AG08395 (cell line): ENCODE data around the gene RXFP4.
"Not testable (repeated sequence)": the region's sequence is repeated elsewhere in the genome, so short reads cannot be mapped to it uniquely, and the experiment has no call there.

ENCODE experiments used
- DNase-seq: peaks from one replicate; pipeline ENCODE4 v3.0.0; 2012; ENCODE audit warnings: mixed read lengths, low spot score

The RXFP4 gene

GRCh38 chr1:155940993-155941844 is at the start of gene RXFP4:
Gene RXFP4 (plus strand): TSS chr1:155941638. CDS start chr1:155941710, 72 bp downstream.
- no peak for DNase-seq

DNA sequence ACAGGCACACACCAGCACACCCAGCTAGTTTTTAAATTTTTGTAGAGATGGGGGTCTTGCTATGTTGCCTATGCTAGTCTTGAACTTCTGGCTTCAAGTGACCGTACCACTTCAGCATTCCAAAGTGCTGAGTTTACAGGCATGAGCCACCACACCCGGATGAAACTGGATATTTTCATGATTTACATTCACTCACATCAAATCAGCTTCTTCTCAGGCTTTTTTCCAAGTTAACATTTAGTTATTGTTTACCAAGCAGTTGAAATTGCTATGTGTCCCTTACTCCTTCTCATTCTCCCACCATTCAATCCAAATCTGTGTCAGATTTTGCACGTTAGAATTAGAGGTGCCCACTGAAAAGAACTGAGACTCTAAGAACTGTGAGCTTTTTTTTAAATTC is 48.6 kb upstream of the RXFP4 start:
- peak; percentile 53 for DNase-seq

DNA sequence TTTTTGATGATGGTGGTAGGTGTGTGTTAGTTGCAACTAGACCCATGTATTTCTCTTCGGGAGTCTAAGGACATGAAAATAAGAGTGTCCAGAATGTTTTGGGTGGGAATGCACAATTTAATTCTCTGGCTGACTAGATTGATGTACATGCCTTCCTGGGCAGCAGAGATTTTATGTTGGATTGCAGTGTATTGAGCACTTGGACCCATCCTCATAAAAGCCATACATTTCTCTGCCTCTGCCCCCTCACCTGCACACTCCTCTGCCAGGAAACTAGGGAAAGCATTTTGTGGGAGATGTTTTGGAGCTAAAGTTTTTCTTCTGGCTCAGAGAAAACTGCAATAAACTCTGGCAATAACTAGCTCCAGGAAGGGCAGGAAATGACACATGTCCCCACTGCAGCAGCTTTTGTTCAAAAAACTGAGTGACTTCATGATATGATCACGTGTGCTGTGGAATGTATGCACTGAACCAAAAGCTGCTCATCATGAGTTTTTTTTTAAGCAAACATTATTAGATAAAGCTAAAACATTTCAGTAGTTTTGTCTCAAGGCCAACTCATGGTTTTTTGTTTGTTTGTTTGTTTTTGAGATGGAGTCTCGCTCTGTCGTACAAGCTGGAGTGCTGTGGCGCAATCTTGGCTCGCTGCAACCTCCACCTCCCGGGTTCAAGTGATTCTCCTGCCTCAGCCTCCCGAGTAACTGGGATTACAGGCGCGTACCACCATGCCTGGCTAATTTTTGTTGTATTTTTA is 47.9 kb upstream of the RXFP4 start:
- DNase-seq, result peak; percentile 92

GRCh38 chr1:155895617-155896016 is 45.8 kb upstream of the RXFP4 start:
- not testable (repeated sequence) for DNase-seq

DNA sequence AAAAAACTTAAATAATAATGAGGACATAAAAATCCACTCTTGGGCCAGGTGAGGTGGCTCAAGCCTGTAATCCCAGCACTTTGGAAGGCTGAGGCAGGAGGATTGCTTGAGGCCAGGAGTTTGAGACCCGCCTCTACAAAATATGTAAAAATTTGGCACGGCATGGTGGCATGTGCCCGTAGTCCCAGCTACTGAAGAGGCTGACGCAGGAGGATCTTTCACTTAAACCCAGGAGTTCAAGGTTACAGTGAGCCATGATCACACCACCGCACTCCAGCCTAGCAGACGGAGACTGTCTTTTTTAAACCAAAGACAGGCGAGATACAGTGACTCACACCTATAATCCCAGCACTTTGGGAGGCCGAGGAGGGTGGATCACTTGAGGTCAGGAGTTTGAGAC is 45.0 kb upstream of the RXFP4 start:
- not testable (repeated sequence) for DNase-seq

DNA sequence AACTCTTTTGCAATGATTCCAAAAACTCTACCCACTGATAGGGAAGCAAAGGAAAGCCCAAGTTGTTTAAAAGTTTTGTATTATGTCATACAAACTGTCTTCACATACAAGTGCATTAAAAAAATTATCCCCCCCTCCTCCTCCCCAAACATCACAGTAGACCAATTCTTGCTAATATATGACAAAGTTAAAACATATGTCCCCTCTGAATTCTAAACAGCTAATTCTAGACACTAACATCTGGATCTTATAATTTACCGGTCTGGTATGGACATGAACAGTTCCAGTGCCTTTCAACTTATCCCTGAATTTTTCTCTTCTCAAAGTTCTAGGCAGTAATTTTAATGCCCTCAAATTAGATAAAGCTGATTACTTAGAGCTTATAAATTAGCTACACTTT is 43.7 kb upstream of the RXFP4 start:
- no peak for DNase-seq

DNA sequence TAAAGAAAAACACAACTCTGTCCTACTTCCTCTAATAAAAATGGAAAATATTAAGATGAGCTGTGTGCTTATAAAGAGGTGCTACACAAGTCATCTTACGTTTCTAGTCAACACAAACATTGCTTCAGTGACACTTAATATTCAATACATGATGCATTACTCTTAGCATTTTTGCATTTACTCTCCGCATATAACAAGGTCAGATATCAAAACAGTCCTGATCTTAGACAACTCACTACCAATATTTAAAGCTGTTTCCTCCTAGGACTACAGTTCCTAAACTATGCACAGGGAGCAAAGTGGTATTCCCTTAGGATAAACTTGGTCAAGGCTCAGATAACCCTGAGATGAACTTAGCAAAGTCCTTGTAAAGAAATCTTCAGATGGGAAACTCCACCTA is 42.5 kb upstream of the RXFP4 start:
- DNase-seq, result no peak

GRCh38 chr1:155899683-155900082 is 41.8 kb upstream of the RXFP4 start:
- DNase-seq, result no peak

- DNase-seq, result no peak
These were observed 41.3 kb upstream of the RXFP4 start for GRCh38 chr1:155900161-155900560.

DNA sequence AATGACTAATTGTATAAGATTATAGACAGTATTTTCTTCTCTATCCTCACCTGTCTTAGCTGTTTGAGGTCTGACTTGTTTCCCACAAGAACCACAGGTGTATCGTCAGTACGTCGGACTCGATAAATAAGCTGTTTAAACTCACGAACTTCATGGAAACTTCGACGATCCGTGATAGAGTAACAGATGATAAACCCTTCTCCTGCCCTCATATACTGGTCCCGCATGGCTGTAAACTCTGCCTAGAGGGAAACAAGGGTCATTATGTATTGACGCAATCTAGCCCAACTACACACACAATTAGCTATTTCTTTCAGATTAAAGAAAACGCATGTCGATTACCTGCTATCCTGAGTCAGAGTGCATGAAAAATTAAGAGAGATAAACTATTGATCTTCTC is 37.2 kb upstream of the RXFP4 start:
- no peak for DNase-seq

GRCh38 chr1:155909894-155910293 is 31.5 kb upstream of the RXFP4 start:
- peak; percentile 14 for DNase-seq

GRCh38 chr1:155910621-155911121 is 30.8 kb upstream of the RXFP4 start:
- peak; percentile 17 for DNase-seq

DNA sequence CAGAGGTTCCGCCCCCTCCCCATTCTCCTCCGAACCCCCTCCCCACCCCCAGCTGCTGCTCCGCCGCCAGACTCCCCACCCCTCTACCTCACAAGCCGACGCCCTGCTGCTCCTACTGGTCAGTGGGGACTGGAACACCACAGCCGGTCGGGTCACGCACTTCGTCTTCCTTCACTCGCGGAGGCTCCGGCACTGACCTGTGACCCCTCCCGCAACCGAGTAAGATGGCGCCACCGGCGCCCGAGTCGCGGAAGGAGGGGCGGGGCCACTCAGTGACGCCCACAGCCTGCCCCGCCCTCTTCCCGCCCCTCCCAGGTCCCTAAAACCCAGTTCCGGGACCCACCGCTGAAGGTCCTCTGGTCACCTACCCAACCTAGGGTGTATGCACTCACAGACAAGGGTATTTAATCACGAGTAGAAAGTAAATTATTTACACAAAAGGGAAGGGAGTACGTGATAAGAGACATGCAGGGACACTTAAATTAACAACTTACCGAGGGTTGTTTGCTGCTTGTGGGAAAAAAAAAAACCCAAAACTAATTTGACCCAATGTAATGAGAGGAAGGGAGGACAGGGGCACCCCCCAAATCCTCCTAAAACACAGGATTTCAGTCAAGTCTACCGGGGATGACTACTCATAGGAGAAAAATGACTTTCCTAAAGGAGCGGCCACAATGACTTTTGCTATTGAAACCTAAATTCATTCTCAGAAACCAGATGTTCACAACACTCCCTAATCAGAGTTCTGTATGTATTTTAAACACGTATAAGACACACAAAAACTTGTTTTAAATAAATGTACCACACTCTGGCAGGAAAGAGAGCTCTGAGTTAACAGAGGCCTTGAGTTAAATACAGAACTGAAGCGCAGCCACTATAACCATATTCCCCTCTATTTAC is 30.0 kb upstream of the RXFP4 start, which contains the start of gene RIT1:
Gene RIT1 (minus strand): TSS at position 194 of the 900 bp plus-strand sequence. CDS start 588 bp downstream, outside the sequence.
- DNase-seq, result peak; percentile 91

DNA sequence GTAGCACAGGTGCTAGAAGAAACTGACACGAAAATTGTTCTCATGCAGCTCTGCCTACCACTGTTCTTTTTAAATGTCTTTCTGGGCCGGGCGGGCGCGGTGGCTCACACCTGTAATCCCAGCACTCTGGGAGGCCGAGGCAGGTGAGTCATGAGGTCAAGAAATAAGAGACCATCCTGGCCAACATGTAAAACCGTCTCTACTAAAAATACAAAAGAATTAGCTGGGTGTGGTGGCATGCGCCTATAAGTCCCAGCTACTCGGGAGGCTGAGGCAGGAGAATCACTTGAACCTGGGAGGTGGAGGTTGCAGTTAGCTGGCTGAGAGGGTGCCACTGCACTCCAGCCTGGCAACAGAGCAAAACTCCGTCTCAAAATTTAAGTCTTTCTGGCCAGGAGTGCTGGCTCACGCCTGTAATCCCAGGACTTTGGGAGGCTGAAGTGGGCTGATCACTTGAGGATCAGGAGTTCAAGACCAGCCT is 29.3 kb upstream of the RXFP4 start:
- DNase-seq, result no peak

DNA sequence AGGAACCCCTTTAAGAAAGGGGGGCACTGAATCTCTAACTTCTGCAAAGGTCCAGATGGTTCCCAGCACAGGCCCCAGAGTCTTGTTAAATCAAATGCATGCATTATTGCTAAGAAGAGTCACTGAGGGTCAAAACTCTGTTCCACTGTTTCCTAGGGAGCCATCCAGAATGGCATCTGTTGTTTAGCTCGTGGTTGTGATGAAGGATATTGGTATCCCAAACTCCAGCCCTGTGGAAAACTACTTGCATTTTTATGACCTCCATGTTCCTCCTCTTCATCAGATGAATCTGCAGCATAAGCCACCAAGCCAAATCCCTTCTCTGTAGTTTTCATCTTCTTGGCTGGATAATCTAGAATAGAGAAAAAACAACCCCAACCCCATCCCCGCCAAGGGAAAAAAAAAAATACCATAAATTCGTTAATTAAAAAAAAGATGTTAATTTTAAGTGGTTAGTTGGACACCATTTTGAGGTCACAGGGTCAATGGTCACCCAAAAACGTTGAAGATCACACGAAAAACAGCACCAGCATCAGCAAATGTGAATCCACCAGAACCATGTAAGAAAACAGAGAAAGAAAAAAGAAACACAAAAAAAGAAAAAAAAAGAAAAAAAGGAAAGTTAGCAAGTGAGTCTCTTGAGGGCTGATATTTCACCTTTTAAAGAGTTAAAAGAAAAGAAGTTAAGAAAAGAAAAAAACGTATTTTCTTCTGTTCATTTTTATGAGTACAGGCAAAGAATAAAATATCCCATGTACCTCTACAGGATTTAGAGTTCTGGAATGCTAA is 27.3 kb upstream of the RXFP4 start:
- DNase-seq, result peak; percentile 37

DNA sequence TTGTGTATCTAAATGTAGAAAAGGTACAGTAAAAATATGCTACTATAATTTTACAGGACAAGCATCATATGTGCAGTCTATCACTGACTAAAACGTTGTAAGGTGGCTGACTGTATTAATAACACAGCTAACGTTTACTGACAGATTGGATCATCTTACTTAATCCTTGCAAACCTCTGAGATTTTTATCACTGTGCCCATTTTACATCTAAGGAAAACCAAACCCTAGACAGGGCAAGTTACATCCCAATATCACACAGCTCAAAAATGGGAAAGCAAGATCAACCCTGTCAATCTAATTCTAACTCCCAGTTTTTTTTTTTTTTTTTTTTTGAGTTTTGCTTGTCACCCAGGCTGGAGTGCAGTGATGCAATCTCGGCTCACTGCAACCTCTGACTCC is 22.8 kb upstream of the RXFP4 start:
- no peak for DNase-seq

DNA sequence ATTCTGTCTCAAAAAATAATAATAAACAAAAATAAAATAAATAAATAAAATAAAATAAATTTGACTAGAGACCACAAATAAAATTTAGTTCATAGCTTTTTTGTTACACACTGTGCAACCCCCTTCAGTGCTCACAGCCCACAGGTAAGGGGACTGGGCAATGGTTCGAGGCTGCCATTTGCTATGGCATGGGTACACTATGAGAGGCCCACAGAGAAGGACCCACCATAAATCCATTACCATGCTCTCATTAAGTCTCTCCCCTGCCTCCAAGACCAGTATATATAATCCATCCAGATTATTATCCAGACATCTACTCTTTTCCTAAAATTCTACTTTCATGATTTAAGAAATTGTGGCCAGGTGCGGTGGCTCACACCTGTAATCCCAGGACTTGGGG is 21.6 kb upstream of the RXFP4 start:
- DNase-seq, result no peak

DNA sequence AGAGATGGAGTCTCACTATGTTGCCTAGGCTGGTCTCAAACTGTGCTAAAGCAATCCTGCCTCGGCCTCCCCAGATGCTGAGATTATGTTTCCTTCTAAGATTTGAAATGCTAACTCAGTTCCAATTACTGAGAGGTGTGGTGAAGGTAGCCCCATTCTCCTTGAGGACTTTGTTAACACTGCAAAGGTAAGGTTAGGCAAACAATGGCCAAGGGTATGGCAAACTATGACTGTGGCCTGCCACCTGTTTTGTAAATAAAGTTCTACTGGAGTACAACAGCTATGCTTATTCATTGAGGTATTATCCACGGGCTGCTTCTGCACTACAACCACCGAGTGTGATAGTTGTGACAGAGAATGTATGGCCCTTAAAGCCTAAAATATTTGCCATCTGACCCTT is 20.7 kb upstream of the RXFP4 start:
- no peak for DNase-seq

DNA sequence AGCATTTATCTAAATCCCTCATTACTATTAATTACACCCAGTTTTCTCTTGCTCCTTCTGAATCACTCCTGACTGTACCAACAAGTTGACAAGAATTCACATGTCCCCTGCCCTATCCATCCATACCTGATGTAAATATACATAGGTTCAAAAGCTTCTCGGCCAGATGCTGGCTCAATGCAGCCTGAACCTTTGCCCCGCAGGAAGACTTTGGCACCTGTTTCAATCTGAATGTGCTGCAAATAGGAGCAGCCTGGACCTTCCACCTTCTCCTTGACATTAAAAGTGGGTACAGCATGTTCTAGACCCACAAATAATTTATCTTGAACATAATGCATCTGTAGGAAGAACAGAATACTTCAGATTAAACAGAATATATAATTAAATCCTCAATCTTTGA is 15.9 kb upstream of the RXFP4 start:
- DNase-seq, result no peak

- no peak for DNase-seq
These were observed 12.4 kb upstream of the RXFP4 start for GRCh38 chr1:155929057-155929456.

DNA sequence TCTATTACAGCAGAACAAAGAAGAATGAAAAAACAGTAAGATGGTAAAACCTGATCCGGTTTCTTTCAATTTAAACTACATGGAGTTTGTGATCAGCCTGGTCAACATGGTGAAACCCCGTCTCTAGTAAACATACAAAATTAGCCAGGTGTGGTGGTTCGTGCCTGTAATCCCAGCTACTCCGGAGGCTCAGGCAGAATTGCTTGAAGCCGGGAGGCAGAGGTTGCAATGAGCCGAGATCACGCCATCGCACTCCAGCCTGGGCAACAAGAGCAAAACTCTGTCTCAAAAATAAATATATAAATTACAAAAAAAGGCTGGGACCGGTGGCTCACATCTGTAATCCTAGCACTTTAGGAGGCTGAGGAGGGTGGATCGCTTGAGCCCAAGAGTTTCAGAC is 10.7 kb upstream of the RXFP4 start:
- DNase-seq, result not testable (repeated sequence)
